ENCODE results near the gene TTLL8. TPM values are rescaled to one million over a fixed set of nuclear protein-coding genes. Genes with fewer than 3 reads are reported as not detected.
"Not testable (repeated sequence)": the region's sequence is repeated elsewhere in the genome, so short reads cannot be mapped to it uniquely, and the experiment has no call there.

Gene TTLL8
- not detected for total RNA-seq
- long read RNA-seq, result 0 reads

DNA sequence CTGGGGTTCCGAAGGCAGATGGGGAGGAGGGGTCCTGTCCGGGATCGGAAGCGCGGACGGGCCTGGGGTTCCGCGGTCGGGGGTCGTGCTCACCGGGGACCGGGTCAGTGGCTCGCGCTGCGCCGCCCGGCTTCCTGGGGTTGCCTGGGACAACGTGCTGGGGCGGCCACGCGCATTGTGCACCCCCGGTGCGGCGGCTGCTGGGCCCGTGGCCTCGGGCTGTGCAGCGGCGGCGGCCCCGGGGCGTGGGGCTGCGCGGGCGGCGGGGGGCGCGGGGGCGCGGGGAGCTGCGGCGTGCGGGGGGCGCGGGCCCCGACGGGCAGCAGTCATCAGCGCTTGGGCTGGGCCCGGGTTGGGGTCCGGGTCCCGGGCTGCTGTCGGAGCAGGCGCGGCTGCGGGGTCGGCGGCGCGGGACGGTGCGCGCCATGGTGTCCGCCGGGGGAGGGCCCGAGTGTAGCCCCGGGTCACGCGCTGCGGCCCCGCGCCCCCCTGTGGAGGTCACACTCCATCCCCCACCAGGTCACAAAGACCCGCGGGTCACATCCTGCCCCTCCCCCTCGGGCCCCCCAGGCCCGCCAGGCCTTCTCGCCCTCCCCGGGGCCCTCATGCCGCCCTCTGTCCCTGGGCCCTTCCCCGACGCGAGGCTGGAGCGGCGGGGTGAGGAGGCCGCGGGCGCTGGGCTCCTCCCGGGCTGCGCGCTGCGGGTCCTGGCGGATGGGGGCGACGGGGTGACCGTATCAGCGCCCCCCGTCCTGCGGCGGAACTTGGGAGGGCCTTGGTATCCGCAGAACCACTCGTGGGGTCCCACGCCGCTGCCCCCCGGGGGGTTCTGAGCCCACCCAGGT, at the start of gene TTLL8:
TSS of gene TTLL8 (minus strand) at position 238 of the 845 bp plus-strand sequence.
- ATAC-seq (no peak), DNase-seq (no peak)
- intact Hi-C loops (cut with DNase I, micrococcal nuclease), result no loop called here

DNA sequence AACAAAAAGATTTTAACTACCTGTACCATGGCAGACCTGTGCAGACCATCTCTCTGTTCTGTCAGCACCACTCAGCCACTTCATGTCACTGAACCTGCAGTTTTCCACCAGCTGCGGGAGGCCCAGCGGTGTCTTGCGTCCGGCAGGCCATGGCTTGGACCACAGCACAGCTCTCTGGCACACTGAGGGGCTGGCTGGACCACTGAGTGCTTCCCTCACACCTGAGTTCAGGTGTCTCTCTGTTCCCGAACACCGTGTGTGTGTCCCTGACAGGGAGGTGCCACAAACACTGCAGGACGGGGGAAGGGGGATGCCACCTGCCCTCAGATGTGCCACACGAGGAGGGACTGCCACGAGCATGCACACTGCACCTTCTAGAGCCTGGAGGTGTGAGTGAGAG, 49.4 kb upstream of the TTLL8 start:
- DNase-seq (no peak), ATAC-seq (no peak)
- intact Hi-C loops (cut with DNase I, micrococcal nuclease), result no loop called here

DNA sequence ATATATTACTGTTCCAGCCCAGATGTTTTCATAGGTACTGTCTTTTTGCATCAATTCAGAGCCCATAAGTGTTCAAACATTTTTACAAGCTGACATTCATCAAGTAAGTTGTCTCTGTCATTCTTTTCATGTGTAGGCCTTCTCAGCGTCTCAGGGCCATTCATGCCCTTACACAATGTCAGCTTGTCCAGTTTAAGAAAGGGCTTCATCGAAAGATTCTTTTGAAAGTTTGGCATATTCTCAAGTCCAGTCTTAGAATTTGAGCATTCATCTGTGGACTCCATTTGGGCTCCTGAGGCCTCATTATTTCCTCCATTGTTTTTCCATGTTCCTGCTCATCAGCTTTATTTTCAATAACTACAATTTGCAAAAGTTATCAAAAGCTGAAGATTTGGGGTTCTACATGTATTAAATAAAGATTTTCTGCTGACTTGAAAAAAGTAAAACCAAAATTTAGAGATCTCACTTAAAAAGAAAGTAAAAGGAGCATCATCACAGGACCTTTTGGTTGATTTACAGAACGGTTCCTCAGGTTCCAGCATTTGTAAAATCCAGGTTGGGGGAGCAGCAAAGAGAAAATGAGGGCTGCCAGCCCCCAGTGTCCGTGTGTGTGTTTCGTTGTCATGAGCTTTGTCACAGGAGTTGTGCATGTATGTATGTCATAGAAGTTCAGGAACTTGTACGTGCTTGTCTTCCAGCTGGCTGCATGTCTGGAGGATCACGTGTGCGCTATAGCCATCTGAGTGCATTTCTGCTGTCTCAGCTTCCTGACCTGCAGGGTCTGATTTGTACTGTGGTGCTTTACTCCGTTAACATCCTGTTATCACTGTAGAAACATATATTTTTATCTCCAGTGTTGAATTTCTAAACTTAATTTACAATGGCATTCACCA, 47.4 kb upstream of the TTLL8 start:
- intact Hi-C loops (cut with DNase I, micrococcal nuclease), result no loop called here
- DNase-seq (no peak), ATAC-seq (no peak)

DNA sequence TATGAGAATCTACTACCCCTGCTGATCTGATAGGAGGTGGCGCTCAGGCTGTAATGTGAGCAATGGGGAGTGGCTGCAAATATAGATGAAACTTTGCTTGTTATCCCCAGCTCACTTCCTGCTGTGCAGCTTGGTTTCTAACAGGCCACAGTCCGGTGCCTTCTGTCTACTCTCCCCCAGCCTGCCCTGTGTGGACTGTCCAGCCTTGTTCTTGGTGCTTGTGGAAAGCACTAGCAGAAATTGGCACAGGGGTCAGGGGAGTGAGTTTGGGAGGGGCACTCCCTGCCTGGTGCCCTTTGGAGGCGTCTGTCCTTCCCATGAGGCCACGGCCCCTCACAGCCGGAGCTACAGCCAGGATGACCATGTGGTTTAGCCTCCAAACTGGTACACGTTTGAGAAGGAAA, 46.0 kb upstream of the TTLL8 start:
- ATAC-seq, result peak; percentile 43
- intact Hi-C loops (cut with DNase I, micrococcal nuclease), result no loop called here

DNA sequence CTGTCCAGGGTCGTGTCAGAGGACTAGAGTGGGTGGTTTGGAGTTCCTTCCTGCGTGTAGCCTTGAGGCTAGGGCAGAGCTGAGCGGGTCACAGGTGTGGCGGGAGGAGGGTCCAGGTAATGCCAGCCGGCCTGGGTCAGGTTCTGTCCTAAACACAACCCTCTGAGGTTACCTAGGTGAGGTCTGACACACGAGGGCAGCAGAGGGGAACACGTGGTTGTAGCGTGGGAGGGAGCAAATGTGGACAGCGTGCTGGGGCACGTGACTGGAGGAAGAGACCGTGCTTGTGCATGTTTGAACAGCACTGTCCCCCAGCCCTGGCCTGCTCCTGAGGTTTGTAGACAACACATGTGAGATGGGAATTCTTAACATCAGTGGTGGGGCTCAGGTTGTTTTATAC, 44.8 kb upstream of the TTLL8 start:
- no peak for DNase-seq
- peak; percentile 34 for ATAC-seq
- intact Hi-C loops (cut with DNase I, micrococcal nuclease), result no loop called here

More for the DNA sequence above, 46.0 kb upstream of the TTLL8 start:
- no peak for DNase-seq

DNA sequence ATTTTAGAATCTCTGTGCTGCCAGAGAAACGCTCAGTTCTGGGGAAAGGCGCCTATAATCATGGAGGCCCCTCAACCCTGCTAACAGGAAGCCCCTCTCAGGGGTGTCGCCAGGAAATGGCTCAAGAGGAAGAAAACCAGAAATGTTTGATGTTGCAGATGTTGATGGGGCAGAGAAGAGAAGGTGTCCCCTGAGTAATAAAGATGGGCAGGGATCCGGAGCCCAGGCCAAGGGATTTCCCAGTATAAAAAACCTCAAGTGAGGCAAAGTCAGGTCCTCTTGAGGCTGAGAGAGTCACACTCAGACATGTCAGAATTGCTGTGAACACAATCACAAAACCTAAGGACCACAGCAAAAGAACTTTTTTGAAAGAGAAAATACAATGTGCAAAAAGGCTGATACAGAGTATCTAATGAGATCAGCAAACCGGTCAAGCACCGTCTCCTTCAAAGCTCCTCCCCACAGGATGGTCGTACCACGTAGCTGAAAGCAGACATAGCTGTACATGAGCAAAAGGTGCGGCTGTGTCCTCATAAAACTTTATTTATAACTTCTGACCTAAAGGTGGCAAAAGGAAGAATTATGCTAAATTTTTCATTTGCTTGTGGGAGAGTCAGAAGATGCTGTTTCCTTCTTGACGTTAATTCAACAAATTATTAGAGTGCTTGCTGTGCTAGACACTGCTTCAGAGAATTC, 43.9 kb upstream of the TTLL8 start:
- intact Hi-C loops (cut with DNase I, micrococcal nuclease), result no loop called here
- DNase-seq (no peak), ATAC-seq (no peak)

DNA sequence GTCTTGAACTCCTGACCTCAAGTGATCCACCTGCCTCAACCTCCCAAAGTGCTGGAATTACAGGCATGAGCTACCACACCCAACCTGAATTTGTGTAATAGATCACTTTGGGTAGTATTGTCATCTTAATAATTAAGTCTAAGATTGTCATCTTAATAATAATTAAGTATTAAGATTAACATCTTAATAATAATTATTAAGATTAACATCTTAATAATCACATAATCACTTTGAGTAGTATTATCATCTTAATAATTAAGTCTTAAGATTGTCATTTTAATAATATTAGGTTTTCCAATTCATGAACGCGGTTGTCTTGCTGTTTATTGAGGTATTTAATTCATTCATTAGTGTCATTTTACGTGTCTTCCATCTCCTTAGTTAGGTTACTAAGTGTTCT, 40.0 kb upstream of the TTLL8 start:
- intact Hi-C loops (cut with DNase I, micrococcal nuclease), result no loop called here
- no peak for DNase-seq
- no peak for ATAC-seq

DNA sequence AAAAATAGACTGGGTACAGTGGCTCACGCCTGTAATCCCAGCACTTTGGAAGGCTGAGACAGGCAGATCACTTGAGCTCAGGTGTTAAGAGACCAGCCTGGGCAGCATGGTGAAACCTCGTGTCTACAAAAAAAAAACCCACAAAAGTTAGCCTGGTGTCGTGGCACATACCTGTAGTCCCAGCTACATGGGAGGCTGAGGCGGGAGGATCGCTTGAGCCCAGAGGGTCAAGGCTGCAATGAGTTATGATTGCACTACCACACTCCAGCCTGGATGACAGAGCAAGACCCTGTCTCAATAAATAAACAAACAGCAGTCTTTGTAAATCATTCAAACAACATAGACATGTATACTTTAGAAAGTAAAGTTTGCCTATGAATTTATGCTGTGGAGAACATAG, 34.2 kb upstream of the TTLL8 start:
- no peak for ATAC-seq
- no peak for DNase-seq
- intact Hi-C loops (cut with DNase I, micrococcal nuclease), result no loop called here

DNA sequence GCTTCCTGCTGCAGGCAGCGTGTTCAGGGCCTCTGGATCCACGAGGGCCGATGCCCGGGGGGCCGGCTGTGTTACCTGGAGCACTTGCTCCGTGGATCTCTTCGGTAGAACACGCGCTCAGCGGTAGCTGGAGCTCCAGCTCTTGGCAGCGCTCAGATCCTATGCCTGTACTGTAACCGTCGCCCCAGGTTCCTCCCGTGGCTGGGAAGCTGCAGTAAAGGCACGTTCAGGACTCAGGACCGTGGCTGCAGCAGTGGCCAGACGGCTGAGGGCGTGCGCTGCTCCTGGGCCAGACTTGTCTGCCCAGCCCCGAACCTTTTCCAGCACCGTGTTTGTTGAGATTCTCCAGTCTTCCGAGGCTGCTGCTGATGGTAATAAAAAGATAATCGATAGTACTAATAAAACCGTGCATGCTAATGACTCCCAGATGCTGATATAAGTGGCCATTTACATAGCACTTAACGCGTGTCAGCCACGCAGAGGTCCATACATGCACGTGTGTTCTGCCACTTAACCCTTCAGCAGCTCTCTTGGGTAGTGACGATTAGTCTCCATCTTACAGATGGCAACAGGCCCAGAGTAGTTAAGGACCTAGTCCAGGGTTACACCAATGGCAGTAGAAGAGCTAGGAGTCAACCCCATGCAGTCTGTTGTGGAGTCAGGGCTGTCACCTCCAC, 33.1 kb upstream of the TTLL8 start:
- DNase-seq (no peak), ATAC-seq (no peak)
- intact Hi-C loops (cut with DNase I, micrococcal nuclease), result no loop called here

DNA sequence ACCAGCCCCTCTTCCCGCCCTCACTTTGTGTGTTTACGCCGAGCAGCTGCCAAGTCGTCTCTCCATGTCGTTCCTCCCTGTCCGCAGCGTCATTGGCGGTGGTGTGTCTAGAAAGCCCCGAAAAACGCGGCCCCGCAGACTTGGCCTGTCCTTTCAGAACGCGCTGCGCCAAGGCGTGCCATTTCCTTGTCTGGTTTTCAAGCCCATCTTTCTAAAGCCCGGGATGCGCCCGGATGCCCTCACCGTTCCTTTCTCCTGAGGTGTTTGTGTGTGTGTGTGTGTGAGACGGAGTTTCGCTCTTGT, 32.3 kb upstream of the TTLL8 start:
- DNase-seq (no peak), ATAC-seq (no peak)
- intact Hi-C loops (cut with DNase I, micrococcal nuclease), result no loop called here

DNA sequence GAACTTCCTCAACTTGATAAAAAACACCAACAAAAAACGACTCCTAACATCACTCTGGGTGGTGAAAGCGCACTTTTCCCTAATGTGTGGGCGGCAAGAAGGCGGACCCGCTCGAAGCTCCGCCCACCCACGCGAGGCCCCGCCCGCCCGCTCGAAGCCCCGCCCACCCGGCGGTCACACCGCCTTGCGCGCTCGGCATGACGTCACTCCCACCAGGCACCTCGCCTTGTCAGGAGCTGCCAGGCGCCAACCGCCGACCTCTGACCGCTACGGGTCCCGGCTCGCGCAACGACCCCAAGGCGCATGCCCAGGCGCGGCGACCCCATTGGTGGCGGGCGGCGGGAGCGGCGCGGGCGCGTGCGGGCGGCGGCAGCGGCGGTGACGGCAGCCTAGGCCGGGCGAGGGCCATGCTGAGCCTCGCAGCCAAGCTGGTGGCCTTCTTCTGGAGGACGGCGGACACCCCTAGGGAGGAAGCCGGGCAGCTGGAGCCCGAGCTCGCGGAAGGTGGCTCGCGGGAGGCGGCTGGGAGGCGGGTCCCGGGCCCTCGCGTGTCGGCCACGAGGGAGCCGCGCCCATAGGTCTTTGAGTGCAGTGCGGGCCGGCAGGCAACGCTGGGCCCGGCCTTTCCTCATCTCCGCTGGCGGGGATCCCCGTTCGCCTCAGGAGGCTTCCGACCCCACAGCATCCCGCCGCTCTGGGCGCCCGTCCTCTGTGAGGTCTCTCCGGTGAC, 31.7 kb upstream of the TTLL8 start, which contains the start of gene MOV10L1:
TSS of gene MOV10L1 (plus strand) at position 325 of the 730 bp plus-strand sequence. CDS start at position 408, 83 bp downstream.
- ATAC-seq (no peak), DNase-seq (no peak)
- intact Hi-C loops (cut with DNase I, micrococcal nuclease), result no loop called here

DNA sequence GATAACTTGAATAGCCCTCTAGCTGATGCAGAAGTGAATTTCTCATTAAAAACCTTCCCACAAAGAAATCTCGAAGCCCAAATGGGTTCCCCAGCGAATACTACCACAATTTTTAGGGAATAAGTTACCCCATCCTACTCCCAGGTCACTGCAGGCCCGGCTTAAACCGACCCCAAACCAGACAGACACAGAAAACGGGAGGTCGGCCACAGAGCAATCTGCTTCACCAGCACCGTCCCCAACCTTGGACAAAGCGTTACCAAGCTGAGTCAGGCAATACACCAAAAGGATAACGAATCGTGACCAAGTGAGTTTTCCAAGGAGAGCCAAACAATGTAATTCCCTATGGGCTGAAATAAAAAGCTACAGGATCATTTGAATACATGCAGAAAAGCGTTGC, 31.1 kb upstream of the TTLL8 start:
- ATAC-seq (no peak), DNase-seq (no peak)
- intact Hi-C loops (cut with DNase I, micrococcal nuclease), result no loop called here

DNA sequence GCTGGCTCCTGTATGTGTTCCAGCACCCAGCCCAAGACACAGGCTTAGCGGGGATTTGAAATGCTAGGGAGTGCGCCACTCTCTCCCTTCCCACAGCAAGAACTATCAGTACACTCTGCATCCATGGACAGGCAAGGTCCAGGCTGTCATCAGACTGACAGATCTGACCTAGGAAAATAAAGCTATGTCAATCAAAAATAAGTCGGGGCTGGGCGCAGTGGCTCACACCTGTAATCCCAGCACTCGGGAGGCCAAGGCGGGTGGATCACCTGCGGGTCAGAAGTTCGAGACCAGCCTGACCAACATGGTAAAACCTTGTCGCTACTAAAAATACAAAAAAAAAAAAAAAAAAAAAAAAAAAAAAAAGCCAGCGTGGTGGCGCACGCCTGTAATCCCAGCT, 30.0 kb upstream of the TTLL8 start:
- intact Hi-C loops (cut with DNase I, micrococcal nuclease), result no loop called here
- no peak for ATAC-seq
- DNase-seq, result no peak

DNA sequence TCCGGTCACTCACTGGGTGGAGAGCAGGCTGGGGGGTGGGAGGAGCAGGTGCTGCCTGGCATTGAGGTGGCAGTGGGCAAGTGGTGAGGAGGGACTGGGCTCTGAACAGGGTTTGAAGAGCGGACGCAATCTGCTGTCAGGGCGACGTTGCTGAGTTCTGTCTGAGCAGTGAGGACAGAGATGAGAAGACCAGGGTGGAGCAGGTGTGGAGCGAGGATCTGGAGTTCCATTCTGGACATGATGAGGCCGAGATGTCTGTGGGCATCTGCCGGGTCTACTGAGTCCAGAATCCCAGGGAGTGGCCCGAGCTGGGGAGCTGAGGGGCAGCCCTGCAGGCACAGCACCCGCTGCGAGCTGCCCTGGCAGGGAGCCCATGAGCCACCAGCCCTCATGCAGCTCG, 29.5 kb upstream of the TTLL8 start:
- intact Hi-C loops (cut with DNase I, micrococcal nuclease), result no loop called here
- DNase-seq (no peak), ATAC-seq (no peak)

DNA sequence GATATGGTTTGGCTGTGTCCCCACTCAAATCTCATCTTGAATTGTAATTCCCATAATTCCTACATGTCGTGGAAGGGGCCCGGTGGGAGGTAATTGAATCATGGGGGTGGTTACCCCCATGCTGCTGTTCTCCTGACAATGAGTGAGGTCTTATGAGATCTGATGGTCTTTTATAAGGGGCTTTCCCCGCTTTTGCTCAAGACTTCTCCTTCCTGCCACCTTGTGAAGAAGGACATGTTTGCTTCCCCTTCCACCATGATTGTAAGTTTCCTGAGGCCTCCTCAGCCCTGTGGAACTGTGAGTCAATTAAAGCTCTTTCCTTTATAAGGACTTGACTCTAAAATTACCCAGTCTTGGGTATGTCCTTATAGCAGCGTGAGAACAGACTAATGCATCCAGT, 28.9 kb upstream of the TTLL8 start:
- DNase-seq; ATAC-seq; intact Hi-C loops (cut with DNase I, micrococcal nuclease): not testable (repeated sequence)

DNA sequence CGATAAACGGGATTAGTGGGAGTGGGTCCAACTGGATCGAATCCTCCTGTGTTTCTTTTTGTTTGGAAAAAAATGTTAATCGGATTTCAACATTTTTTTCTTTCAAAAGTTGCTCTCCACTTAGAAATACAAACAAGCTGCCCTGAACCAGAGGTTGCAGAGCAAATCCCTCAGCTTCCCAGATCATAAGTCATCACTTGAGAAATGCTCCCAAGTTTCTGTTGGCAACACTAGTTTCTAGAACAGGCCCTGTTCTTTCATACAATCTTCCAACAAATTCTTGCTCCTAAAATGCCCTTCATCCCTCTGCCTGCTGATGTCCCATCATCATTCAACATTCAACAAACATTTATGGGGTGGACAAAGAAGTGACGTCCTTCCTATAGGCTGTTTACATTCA, 28.4 kb upstream of the TTLL8 start:
- intact Hi-C loops (cut with DNase I, micrococcal nuclease), result no loop called here
- ATAC-seq (no peak), DNase-seq (peak in 1 of 2 donors; percentile 1)

DNA sequence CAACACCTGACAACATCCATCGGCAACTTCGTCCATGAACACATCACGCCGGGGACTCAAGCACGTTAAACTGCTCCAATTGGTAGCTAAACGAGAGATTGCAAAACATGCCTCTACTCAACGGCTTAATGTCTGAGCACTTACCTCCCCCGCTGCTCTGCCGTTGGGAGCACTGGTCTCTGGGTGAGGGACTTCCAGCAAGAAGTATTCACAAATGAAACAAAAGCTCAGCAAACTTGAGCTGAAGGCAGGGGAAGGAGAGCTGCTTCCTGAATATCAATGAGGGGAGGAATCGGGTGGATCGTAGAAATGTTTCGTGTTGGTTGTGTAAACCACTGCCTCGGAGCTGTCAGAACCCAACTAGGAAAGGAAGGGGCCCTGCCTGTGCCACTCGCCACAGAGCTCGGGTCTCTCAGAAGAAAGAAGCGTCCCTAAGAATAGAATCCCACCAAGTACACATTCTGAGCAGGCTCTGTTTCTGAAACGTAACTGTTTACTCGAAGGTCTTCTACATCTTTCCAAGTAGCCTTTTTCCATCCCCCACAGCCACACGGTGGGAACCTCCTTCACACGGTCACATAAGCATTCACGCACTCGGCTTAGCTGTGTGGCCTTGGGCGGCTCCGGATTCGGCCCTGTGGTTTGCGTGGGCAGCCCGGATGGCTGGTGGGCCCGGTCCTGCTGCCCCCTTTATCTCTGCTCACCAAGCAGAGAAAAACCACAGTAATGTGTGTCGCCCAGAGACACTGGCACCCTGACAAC, 27.3 kb upstream of the TTLL8 start, which contains the start of gene MLC1:
TSS of gene MLC1 (minus strand) at position 216 of the 762 bp plus-strand sequence. CDS start 524 bp downstream, outside the sequence.
- ATAC-seq, result no peak

More for the DNA sequence above, 27.3 kb upstream of the TTLL8 start, which contains the start of gene MLC1:
- intact Hi-C loops (cut with DNase I, micrococcal nuclease), result no loop called here
- DNase-seq, result peak in 1 of 2 donors; percentile 15

Measured in left colon (tissue), 2 donors.